WTC11 (cell line): ENCODE measurements around the gene ADCY3.

Experiments
- CTCF ChIP-seq: fragments of 200-600 bp; IDR thresholded peaks from 2 replicates; pipeline ENCODE4 v1.8.0; 2022; ENCODE audit warnings: antibody characterized with exemption
- OVOL2 ChIP-seq: fragments of 250-450 bp; sonication (Bioruptor Pico); IDR thresholded peaks from 2 replicates; pipeline ENCODE4 v1.9.0; 2021; ENCODE audit warnings: mild to moderate bottlenecking, borderline replicate concordance
- TEAD4 ChIP-seq: sonication (generic); formaldehyde crosslinking; IDR thresholded peaks from 2 replicates; pipeline ENCODE4 v1.8.0; 2022; ENCODE audit warnings: mild to moderate bottlenecking, missing genetic modification reagents
- USF2 ChIP-seq: sonication (generic); formaldehyde crosslinking; IDR thresholded peaks from 2 replicates; pipeline ENCODE4 v1.8.1; 2023; ENCODE audit warnings: mild to moderate bottlenecking, missing genetic modification reagents, moderate library complexity
- TF ChIP-seq, protein P1 (sequence below): sonication (generic); formaldehyde crosslinking; conservative IDR thresholded peaks from 2 replicates; pipeline ENCODE4 v1.8.1; 2023; ENCODE audit warnings: mild to moderate bottlenecking, low read depth, missing genetic modification reagents, moderate library complexity
- TF ChIP-seq, protein P2 (sequence below): sonication (generic); formaldehyde crosslinking; conservative IDR thresholded peaks from 2 replicates; pipeline ENCODE4 v1.8.1; 2022; ENCODE audit warnings: mild to moderate bottlenecking, missing genetic modification reagents
- TF ChIP-seq, protein P3 (sequence below): sonication (generic); formaldehyde crosslinking; IDR thresholded peaks from 2 replicates; pipeline ENCODE4 v1.8.0; 2022; ENCODE audit warnings: missing genetic modification reagents
- TF ChIP-seq, protein P4 (sequence below): sonication (generic); formaldehyde crosslinking; IDR thresholded peaks from 2 replicates; pipeline ENCODE4 v1.8.0; 2022; ENCODE audit warnings: mild to moderate bottlenecking, missing genetic modification reagents

DNA sequence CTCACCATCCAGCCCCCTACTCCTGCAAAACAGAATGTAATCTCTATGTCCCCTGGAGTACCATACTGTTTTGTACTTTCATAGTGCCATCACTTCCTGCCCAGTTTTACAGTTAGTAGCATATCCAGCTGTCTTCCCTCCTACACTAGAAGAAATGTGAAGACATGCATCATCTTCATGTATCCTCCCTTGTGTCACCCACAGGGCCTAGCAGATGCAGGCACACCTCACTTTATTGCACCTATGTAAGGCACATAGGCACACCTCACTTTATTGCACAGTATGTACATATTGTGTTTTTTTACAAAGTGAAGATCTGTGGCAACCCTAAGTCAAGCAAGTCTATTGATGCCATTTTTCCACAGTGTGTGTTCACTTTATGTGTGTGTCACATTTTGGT, 39.7 kb upstream of the ADCY3 start:
- TF ChIP-seq CTCF (no peak), TEAD4 (CRISPR knock-in tag) (no peak), USF2 (CRISPR knock-in tag) (no peak), OVOL2 (CRISPR knock-in tag) (no peak)
- TF ChIP-seq, protein P1, sequence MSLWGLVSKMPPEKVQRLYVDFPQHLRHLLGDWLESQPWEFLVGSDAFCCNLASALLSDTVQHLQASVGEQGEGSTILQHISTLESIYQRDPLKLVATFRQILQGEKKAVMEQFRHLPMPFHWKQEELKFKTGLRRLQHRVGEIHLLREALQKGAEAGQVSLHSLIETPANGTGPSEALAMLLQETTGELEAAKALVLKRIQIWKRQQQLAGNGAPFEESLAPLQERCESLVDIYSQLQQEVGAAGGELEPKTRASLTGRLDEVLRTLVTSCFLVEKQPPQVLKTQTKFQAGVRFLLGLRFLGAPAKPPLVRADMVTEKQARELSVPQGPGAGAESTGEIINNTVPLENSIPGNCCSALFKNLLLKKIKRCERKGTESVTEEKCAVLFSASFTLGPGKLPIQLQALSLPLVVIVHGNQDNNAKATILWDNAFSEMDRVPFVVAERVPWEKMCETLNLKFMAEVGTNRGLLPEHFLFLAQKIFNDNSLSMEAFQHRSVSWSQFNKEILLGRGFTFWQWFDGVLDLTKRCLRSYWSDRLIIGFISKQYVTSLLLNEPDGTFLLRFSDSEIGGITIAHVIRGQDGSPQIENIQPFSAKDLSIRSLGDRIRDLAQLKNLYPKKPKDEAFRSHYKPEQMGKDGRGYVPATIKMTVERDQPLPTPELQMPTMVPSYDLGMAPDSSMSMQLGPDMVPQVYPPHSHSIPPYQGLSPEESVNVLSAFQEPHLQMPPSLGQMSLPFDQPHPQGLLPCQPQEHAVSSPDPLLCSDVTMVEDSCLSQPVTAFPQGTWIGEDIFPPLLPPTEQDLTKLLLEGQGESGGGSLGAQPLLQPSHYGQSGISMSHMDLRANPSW (CRISPR knock-in tag): no peak
- TF ChIP-seq, protein P2, sequence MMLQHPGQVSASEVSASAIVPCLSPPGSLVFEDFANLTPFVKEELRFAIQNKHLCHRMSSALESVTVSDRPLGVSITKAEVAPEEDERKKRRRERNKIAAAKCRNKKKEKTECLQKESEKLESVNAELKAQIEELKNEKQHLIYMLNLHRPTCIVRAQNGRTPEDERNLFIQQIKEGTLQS (CRISPR knock-in tag): no peak
- TF ChIP-seq, protein P3, sequence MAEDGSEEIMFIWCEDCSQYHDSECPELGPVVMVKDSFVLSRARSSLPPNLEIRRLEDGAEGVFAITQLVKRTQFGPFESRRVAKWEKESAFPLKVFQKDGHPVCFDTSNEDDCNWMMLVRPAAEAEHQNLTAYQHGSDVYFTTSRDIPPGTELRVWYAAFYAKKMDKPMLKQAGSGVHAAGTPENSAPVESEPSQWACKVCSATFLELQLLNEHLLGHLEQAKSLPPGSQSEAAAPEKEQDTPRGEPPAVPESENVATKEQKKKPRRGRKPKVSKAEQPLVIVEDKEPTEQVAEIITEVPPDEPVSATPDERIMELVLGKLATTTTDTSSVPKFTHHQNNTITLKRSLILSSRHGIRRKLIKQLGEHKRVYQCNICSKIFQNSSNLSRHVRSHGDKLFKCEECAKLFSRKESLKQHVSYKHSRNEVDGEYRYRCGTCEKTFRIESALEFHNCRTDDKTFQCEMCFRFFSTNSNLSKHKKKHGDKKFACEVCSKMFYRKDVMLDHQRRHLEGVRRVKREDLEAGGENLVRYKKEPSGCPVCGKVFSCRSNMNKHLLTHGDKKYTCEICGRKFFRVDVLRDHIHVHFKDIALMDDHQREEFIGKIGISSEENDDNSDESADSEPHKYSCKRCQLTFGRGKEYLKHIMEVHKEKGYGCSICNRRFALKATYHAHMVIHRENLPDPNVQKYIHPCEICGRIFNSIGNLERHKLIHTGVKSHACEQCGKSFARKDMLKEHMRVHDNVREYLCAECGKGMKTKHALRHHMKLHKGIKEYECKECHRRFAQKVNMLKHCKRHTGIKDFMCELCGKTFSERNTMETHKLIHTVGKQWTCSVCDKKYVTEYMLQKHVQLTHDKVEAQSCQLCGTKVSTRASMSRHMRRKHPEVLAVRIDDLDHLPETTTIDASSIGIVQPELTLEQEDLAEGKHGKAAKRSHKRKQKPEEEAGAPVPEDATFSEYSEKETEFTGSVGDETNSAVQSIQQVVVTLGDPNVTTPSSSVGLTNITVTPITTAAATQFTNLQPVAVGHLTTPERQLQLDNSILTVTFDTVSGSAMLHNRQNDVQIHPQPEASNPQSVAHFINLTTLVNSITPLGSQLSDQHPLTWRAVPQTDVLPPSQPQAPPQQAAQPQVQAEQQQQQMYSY (CRISPR knock-in tag): no peak
- TF ChIP-seq, protein P4, sequence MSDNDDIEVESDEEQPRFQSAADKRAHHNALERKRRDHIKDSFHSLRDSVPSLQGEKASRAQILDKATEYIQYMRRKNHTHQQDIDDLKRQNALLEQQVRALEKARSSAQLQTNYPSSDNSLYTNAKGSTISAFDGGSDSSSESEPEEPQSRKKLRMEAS (CRISPR knock-in tag): no peak
